Activated B cell treated with CpG ODN at 0.5 μM for 24 hours (primary cell): ENCODE results near the gene UBE2O. TPM values are rescaled to one million over a fixed set of nuclear protein-coding genes. Genes with fewer than 3 reads are reported as not detected.

Experiments
- ATAC-seq: fragments of 200-7000 bp; cut with Tn5 transposase; one replicate; pipeline ENCODE4 v1.10.0; 2021; ENCODE audit warnings: low read depth, mild to moderate bottlenecking, moderate library complexity
- CTCF ChIA-PET: fragments of 350-600 bp; sonication (Branson Sonifier 250); formaldehyde crosslinking; loops from one replicate; lab custom pipeline; 2021; ENCODE audit warnings: antibody characterized with exemption; lab: Charles Lee
- POLR2A ChIA-PET: fragments of 350-600 bp; sonication (Branson Sonifier 250); formaldehyde crosslinking; loops from one replicate; lab custom pipeline; 2021; ENCODE audit warnings: antibody characterized with exemption; lab: Charles Lee
- DNase-seq: peaks from one replicate; pipeline ENCODE4 v3.0.0; 2022
- H3K27ac Mint-ChIP-seq: one replicate; pipeline ENCODE4 v1.8.0; 2020; ENCODE audit warnings: mixed read lengths
- H3K27me3 Mint-ChIP-seq: one replicate; pipeline ENCODE4 v1.8.0; 2021; ENCODE audit warnings: mixed read lengths
- H3K36me3 Mint-ChIP-seq: one replicate; pipeline ENCODE4 v1.8.0; 2021; ENCODE audit warnings: low read depth, mixed read lengths
- H3K4me1 Mint-ChIP-seq: one replicate; pipeline ENCODE4 v1.8.0; 2021; ENCODE audit warnings: mixed read lengths
- H3K4me3 Mint-ChIP-seq: one replicate; pipeline ENCODE4 v1.8.0; 2020; ENCODE audit warnings: mild to moderate bottlenecking, mixed read lengths
- H3K9me3 Mint-ChIP-seq: one replicate; pipeline ENCODE4 v1.8.0; 2020; ENCODE audit warnings: mixed read lengths
- intact Hi-C: fragments of 100-400 bp; cut with micrococcal nuclease; formaldehyde crosslinking; loops from one replicate; pipeline ENCODE4 v1.15.1; 2024
- total RNA-seq: library from RNA; stranded (reverse); gene quantifications from 2 replicates; pipeline ENCODE4 v1.2.3, GENCODE V29; 2022
- TF ChIP-seq, protein P1 (sequence below): fragments of 200-600 bp; IDR thresholded peaks from one replicate; pipeline ENCODE4 v1.8.0; 2022; ENCODE audit warnings: antibody characterized with exemption, mild to moderate bottlenecking

Gene UBE2O
- total RNA-seq, 1 donor from 2014 or later: 39.0 TPM

GRCh38 chr17:76405607-76405966 lies 47.4 kb downstream of the UBE2O start:
- TF ChIP-seq, protein P1, sequence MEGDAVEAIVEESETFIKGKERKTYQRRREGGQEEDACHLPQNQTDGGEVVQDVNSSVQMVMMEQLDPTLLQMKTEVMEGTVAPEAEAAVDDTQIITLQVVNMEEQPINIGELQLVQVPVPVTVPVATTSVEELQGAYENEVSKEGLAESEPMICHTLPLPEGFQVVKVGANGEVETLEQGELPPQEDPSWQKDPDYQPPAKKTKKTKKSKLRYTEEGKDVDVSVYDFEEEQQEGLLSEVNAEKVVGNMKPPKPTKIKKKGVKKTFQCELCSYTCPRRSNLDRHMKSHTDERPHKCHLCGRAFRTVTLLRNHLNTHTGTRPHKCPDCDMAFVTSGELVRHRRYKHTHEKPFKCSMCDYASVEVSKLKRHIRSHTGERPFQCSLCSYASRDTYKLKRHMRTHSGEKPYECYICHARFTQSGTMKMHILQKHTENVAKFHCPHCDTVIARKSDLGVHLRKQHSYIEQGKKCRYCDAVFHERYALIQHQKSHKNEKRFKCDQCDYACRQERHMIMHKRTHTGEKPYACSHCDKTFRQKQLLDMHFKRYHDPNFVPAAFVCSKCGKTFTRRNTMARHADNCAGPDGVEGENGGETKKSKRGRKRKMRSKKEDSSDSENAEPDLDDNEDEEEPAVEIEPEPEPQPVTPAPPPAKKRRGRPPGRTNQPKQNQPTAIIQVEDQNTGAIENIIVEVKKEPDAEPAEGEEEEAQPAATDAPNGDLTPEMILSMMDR: no peak
- Mint-ChIP-seq H3K4me3 (no peak overlapping the region), H3K4me1 (peaks cover 47% of the 10 kb centered on the region), H3K36me3 (peaks cover 60% of the 10 kb centered on the region), H3K9me3 (no peaks in the 10 kb centered on the region), H3K27me3 (no peaks in the 10 kb centered on the region), H3K27ac (no peak overlapping the region)
- ChIA-PET CTCF (interaction anchor here (0.8 to 9.7 kb wide), 3 partner anchors 8 to 53 kb away, joined by 3 to 81 read pairs (median 21); partner anchors contain the start of gene UBE2O), POLR2A (interaction anchor here (0.5 kb wide), 1 partner anchor 158 kb away, joined by 3 read pairs; no protein-coding TSS in a partner anchor)
- intact Hi-C loops: loop anchor here (5.0 kb wide), 1 partner anchor 283 kb away; no protein-coding TSS in a partner anchor
- peak; percentile 38 for ATAC-seq
- DNase-seq: no peak

- H3K27me3 Mint-ChIP-seq: no peaks in the 10 kb centered on the region
- no peak for DNase-seq
- ChIA-PET CTCF (interaction anchor here (0.8 to 9.7 kb wide), 2 partner anchors 48 to 53 kb away, joined by 3 to 81 read pairs; partner anchors contain the start of gene UBE2O), POLR2A (interaction anchor here (0.5 kb wide), 1 partner anchor 159 kb away, joined by 3 read pairs; no protein-coding TSS in a partner anchor)
- H3K4me3 Mint-ChIP-seq: no peak overlapping the region
- H3K9me3 Mint-ChIP-seq: no peaks in the 10 kb centered on the region
- H3K4me1 Mint-ChIP-seq: peaks cover 47% of the 10 kb centered on the region
- TF ChIP-seq, protein P1: no peak
- H3K36me3 Mint-ChIP-seq: peaks cover 59% of the 10 kb centered on the region
- intact Hi-C loops: loop anchor here (5.0 kb wide), 1 partner anchor 283 kb away; no protein-coding TSS in a partner anchor
- ATAC-seq: no peak
- no peak overlapping the region for H3K27ac Mint-ChIP-seq
Observed at GRCh38 chr17:76404976-76405563, 47.9 kb downstream of the UBE2O start.

DNA sequence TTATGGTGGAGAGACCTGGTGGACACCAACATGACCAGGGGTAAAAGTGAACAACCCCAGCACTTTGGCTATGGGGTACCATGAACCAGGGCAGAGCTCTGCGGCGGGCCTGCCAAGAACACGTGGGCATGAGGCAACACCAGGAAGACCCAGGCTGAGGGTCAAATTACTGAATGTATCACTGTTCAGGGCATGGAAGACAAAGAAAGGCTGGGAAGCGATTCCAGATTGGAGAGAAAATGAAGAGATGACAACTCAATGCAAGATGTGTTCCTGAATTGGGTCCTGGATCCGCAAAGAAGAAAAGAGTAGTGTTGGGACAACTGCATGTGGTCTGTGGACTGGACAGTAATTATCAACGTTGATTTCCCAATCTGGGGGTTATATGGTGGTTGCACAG lies 48.7 kb downstream of the UBE2O start:
- Mint-ChIP-seq H3K27ac (no peak overlapping the region), H3K4me3 (no peak overlapping the region), H3K36me3 (peaks cover 64% of the 10 kb centered on the region), H3K4me1 (peaks cover 47% of the 10 kb centered on the region), H3K9me3 (no peaks in the 10 kb centered on the region), H3K27me3 (no peaks in the 10 kb centered on the region)
- DNase-seq: no peak
- TF ChIP-seq, protein P1: no peak
- no peak for ATAC-seq
- intact Hi-C loops: no loop called here
- POLR2A ChIA-PET: interaction anchor here (0.6 kb wide), 1 partner anchor 423 kb away, joined by 5 read pairs; no protein-coding TSS in a partner anchor
- CTCF ChIA-PET: no interaction called here

- TF ChIP-seq, protein P1: no peak
- ATAC-seq (no peak), DNase-seq (no peak)
- peaks cover 37% of the 10 kb centered on the region for H3K4me1 Mint-ChIP-seq
- H3K27ac Mint-ChIP-seq: no peak overlapping the region
- H3K36me3 Mint-ChIP-seq: peaks cover 79% of the 10 kb centered on the region
- intact Hi-C loops: no loop called here
- ChIA-PET POLR2A (no interaction called here), CTCF (no interaction called here)
- no peaks in the 10 kb centered on the region for H3K27me3 Mint-ChIP-seq
- H3K9me3 Mint-ChIP-seq: no peaks in the 10 kb centered on the region
- H3K4me3 Mint-ChIP-seq: no peak overlapping the region
Observed at GRCh38 chr17:76402711-76403110, 50.2 kb downstream of the UBE2O start.
